Neural cell (in vitro differentiated cells): ENCODE data around the gene DTD1. TPM values are rescaled to one million over a fixed set of nuclear protein-coding genes. Genes with fewer than 3 reads are reported as not detected.

ENCODE experiments used
- H2AFZ ChIP-seq: fragments of 200-600, 300-800 bp; sonication (generic), shearing (Covaris generic); 2 replicates; pipeline ENCODE4 v1.6.0; 2014; ENCODE audit warnings: low read depth, mild to moderate bottlenecking, antibody characterized with exemption, low read length, moderate library complexity
- H3F3A ChIP-seq: fragments of 200-600 bp; shearing (Covaris generic); 2 replicates; pipeline ENCODE4 v1.6.1; 2016; ENCODE audit warnings: mild to moderate bottlenecking, moderate library complexity, mixed read lengths, antibody characterized with exemption, low read length; ENCODE audit not compliant: insufficient read depth, poor library complexity, severe bottlenecking
- H3K27ac ChIP-seq: fragments of 200-600, 300-800 bp; sonication (generic), shearing (Covaris generic); 2 replicates; pipeline ENCODE4 v1.5.1; 2014; ENCODE audit warnings: mild to moderate bottlenecking, low read length, moderate library complexity
- H3K27me3 ChIP-seq: fragments of 300-800, 200-600 bp; sonication (generic), shearing (Covaris generic); 2 replicates; pipeline ENCODE4 v1.6.0; 2014; ENCODE audit warnings: mild to moderate bottlenecking, low read depth, low read length, moderate library complexity; ENCODE audit not compliant: insufficient read depth
- H3K36me3 ChIP-seq: fragments of 300-800, 200-600 bp; sonication (generic), shearing (Covaris generic); 2 replicates; pipeline ENCODE4 v1.5.1; 2014; ENCODE audit warnings: mild to moderate bottlenecking, antibody characterized with exemption, low read length, moderate library complexity; ENCODE audit not compliant: insufficient read depth
- H3K4me2 ChIP-seq: fragments of 300-800, 200-600 bp; sonication (generic), shearing (Covaris generic); 2 replicates; pipeline ENCODE4 v1.6.0; 2014; ENCODE audit warnings: mild to moderate bottlenecking, low read length
- H3K4me3 ChIP-seq: fragments of 300-800, 200-600 bp; sonication (generic), shearing (Covaris generic); 2 replicates; pipeline ENCODE4 v1.5.1; 2014; ENCODE audit warnings: mild to moderate bottlenecking, low read length, moderate library complexity
- H3K79me2 ChIP-seq: fragments of 200-600 bp; shearing (Covaris generic); replicated peaks from 2 replicates; pipeline ENCODE4 v1.6.0; 2014; ENCODE audit warnings: mild to moderate bottlenecking, low read length, moderate library complexity; ENCODE audit not compliant: insufficient read depth
- H3K9ac ChIP-seq: fragments of 300-800, 200-600 bp; sonication (generic), shearing (Covaris generic); 2 replicates; pipeline ENCODE4 v1.6.1; 2016; ENCODE audit warnings: mild to moderate bottlenecking, low read length, mixed read lengths
- H3K9me2 ChIP-seq: fragments of 200-600 bp; shearing (Covaris generic); 2 replicates; pipeline ENCODE4 v1.6.1; 2016; ENCODE audit warnings: mild to moderate bottlenecking, low read length, mixed read lengths; ENCODE audit not compliant: insufficient read depth
- H3K9me3 ChIP-seq: fragments of 200-600, 300-800 bp; sonication (generic), shearing (Covaris generic); 2 replicates; pipeline ENCODE4 v1.6.1; 2016; ENCODE audit warnings: mild to moderate bottlenecking, mixed run types, low read length, moderate library complexity, mixed read lengths
- H4K20me1 ChIP-seq: fragments of 200-600 bp; shearing (Covaris generic); 2 replicates; pipeline ENCODE4 v1.6.1; 2016; ENCODE audit warnings: mild to moderate bottlenecking, mixed run types; ENCODE audit not compliant: insufficient read depth
- CTCF ChIP-seq: fragments of 450-650 bp; IDR thresholded peaks from 2 replicates; pipeline ENCODE4 v1.5.1; 2014; ENCODE audit warnings: antibody characterized with exemption, mild to moderate bottlenecking, moderate library complexity; ENCODE audit not compliant: poor library complexity, severe bottlenecking
- EP300 ChIP-seq: fragments of 450-650 bp; conservative IDR thresholded peaks from 2 replicates; pipeline ENCODE4 v1.6.1; 2014; ENCODE audit warnings: antibody characterized with exemption, mild to moderate bottlenecking, moderate library complexity; ENCODE audit not compliant: poor library complexity, severe bottlenecking
- EZH2 ChIP-seq: fragments of 200-600, 300-800 bp; shearing (Covaris generic), sonication (generic); IDR thresholded peaks from 2 replicates; pipeline ENCODE4 v1.6.1; 2014; ENCODE audit warnings: antibody characterized with exemption, low read length, borderline replicate concordance, mild to moderate bottlenecking; ENCODE audit not compliant: insufficient read depth, poor library complexity, severe bottlenecking
- MXI1 ChIP-seq: fragments of 450-650 bp; conservative IDR thresholded peaks from 2 replicates; pipeline ENCODE4 v1.6.1; 2014; ENCODE audit warnings: antibody characterized with exemption, mild to moderate bottlenecking; ENCODE audit not compliant: poor library complexity, severe bottlenecking
- POLR2AphosphoS5 ChIP-seq: IDR thresholded peaks from 2 replicates; pipeline ENCODE4 v1.6.1; 2012
- RAD21 ChIP-seq: fragments of 450-650 bp; conservative IDR thresholded peaks from 2 replicates; pipeline ENCODE4 v1.6.1; 2014; ENCODE audit warnings: antibody characterized with exemption, mild to moderate bottlenecking, moderate library complexity
- REST ChIP-seq: IDR thresholded peaks from 2 replicates; pipeline ENCODE4 v1.6.1; 2012; ENCODE audit warnings: borderline replicate concordance
- SMC3 ChIP-seq: fragments of 450-650 bp; conservative IDR thresholded peaks from 2 replicates; pipeline ENCODE4 v1.6.1; 2014; ENCODE audit warnings: antibody characterized with exemption, mild to moderate bottlenecking, moderate library complexity; ENCODE audit not compliant: poor library complexity
- TAF1 ChIP-seq: IDR thresholded peaks from 2 replicates; pipeline ENCODE4 v1.6.1; 2012; ENCODE audit warnings: low read depth
- polyA plus RNA-seq: library from polyadenylated mRNA; depleted of rRNA; stranded (reverse); fragments of >200 nt; gene quantifications from 2 replicates; pipeline ENCODE4 v1.2.3, GENCODE V29; 2014

The DTD1 gene
- polyA plus RNA-seq, 1 donor from 2014 or later = 337 TPM

- Histone ChIP-seq H3K4me3 (no peak overlapping the region), H3F3A (no peaks in the 10 kb centered on the region), H2AFZ (no peak overlapping the region), H3K4me2 (no peak overlapping the region), H3K36me3 (no peaks in the 10 kb centered on the region), H3K9me2 (no peaks in the 10 kb centered on the region), H3K27me3 (no peaks in the 10 kb centered on the region), H3K9me3 (no peaks in the 10 kb centered on the region), H4K20me1 (no peaks in the 10 kb centered on the region), H3K79me2 (peaks cover 17% of the 10 kb centered on the region), H3K9ac (no peak overlapping the region), H3K27ac (no peak overlapping the region)
- no peak for TF ChIP-seq EZH2
- no peak for TF ChIP-seq REST
- no peak for TF ChIP-seq CTCF
- TF ChIP-seq TAF1 = no peak
- no peak for TF ChIP-seq SMC3
- no peak for TF ChIP-seq MXI1
- no peak for TF ChIP-seq RAD21
- no peak for TF ChIP-seq EP300
- no peak for TF ChIP-seq POLR2AphosphoS5
These were observed 16.3 kb upstream of the DTD1 start for GRCh38 chr20:18571578-18571977.

DNA sequence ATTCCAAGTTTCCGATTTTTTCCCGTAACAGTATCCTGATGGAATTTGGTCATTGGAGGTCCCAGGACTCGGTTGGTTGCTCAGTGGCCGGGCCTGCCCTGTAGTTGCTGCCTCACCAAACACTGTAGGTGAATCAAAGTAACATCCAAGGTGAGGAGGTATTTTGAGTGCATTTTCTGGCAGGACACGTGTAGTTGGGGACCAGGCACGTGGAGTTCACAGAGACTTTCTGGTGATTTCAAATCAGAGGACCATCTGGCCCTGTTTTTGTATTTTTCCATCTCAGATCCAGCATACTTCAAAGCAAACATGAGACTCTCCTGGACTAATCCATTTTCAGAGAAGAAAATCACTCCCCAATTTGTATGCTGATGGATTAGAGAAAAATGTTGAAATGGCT, 9.9 kb upstream of the DTD1 start:
- Histone ChIP-seq H3K27me3 (no peaks in the 10 kb centered on the region), H3K4me3 (no peak overlapping the region), H3K9me3 (no peaks in the 10 kb centered on the region), H3F3A (no peaks in the 10 kb centered on the region), H3K27ac (no peak overlapping the region), H3K36me3 (no peaks in the 10 kb centered on the region), H3K79me2 (no peaks in the 10 kb centered on the region), H3K9me2 (no peaks in the 10 kb centered on the region), H3K9ac (no peak overlapping the region), H4K20me1 (no peaks in the 10 kb centered on the region), H2AFZ (no peak overlapping the region), H3K4me2 (no peak overlapping the region)
- TF ChIP-seq EP300 (no peak), CTCF (no peak), MXI1 (no peak), TAF1 (no peak), POLR2AphosphoS5 (no peak), REST (no peak), RAD21 (no peak)
